H9 (cell line): ENCODE data around the gene GLB1L3. TPM values are rescaled to one million over a fixed set of nuclear protein-coding genes. Genes with fewer than 3 reads are reported as not detected.

Source experiments
- DNase-seq: peaks from one replicate; pipeline ENCODE4 v3.0.0-alpha.2; 2017
- H2AFZ ChIP-seq: one replicate; pipeline ENCODE4 v1.6.1; 2013; ENCODE audit warnings: mild to moderate bottlenecking, low read length, control low read depth, moderate library complexity
- H2AK5ac ChIP-seq: 2 replicates; pipeline ENCODE4 v1.6.1; 2013; ENCODE audit warnings: low read length, control low read depth, mixed read lengths; ENCODE audit not compliant: insufficient read length
- H2BK120ac ChIP-seq: one replicate; pipeline ENCODE4 v1.6.1; 2013; ENCODE audit warnings: low read depth, mild to moderate bottlenecking, low read length, control low read depth, inconsistent platforms; ENCODE audit not compliant: poor library complexity, severe bottlenecking
- H2BK12ac ChIP-seq: 2 replicates; pipeline ENCODE4 v1.6.1; 2013; ENCODE audit warnings: low read length, control low read depth, mixed read lengths, low read depth; ENCODE audit not compliant: insufficient read length
- H2BK15ac ChIP-seq: 2 replicates; pipeline ENCODE4 v1.6.1; 2013; ENCODE audit warnings: low read depth, low read length, control low read depth
- H2BK20ac ChIP-seq: one replicate; pipeline ENCODE4 v1.6.1; 2013; ENCODE audit warnings: low read depth, mild to moderate bottlenecking, low read length, control low read depth, inconsistent platforms; ENCODE audit not compliant: poor library complexity, severe bottlenecking
- H2BK5ac ChIP-seq: 2 replicates; pipeline ENCODE4 v1.6.1; 2013; ENCODE audit warnings: low read length, control low read depth, mixed read lengths; ENCODE audit not compliant: insufficient read length
- H3K14ac ChIP-seq: 2 replicates; pipeline ENCODE4 v1.6.1; 2013; ENCODE audit warnings: low read length, control low read depth; ENCODE audit not compliant: insufficient read depth
- H3K18ac ChIP-seq: 2 replicates; pipeline ENCODE4 v1.6.1; 2013; ENCODE audit warnings: low read depth, mild to moderate bottlenecking, mixed read lengths, low read length, control low read depth; ENCODE audit not compliant: insufficient read length
- H3K23ac ChIP-seq: 2 replicates; pipeline ENCODE4 v1.6.1; 2013; ENCODE audit warnings: low read length, control low read depth, mixed read lengths, low read depth; ENCODE audit not compliant: insufficient read length
- H3K23me2 ChIP-seq: 2 replicates; pipeline ENCODE4 v1.6.1; 2013; ENCODE audit warnings: low read depth, mild to moderate bottlenecking, mixed read lengths, low read length, control low read depth; ENCODE audit not compliant: insufficient read length, poor library complexity, severe bottlenecking
- H3K27ac ChIP-seq: 2 replicates; pipeline ENCODE4 v1.5.1; 2013; ENCODE audit warnings: low read length, control low read depth, mixed read lengths, low read depth; ENCODE audit not compliant: insufficient read length
- H3K27me3 ChIP-seq: 2 replicates; pipeline ENCODE4 v1.6.1; 2013; ENCODE audit warnings: low read length, control low read depth, inconsistent platforms; ENCODE audit not compliant: insufficient read depth
- H3K4ac ChIP-seq: 2 replicates; pipeline ENCODE4 v1.6.1; 2013; ENCODE audit warnings: low read depth, mild to moderate bottlenecking, control low read depth, inconsistent platforms, low read length, moderate library complexity
- H3K4me1 ChIP-seq: 2 replicates; pipeline ENCODE4 v1.6.1; 2013; ENCODE audit warnings: low read length, control low read depth, inconsistent platforms; ENCODE audit not compliant: insufficient read depth
- H3K4me2 ChIP-seq: 2 replicates; pipeline ENCODE4 v1.6.1; 2013; ENCODE audit warnings: low read length, control low read depth, mixed read lengths; ENCODE audit not compliant: insufficient read length, insufficient read depth
- H3K56ac ChIP-seq: 2 replicates; pipeline ENCODE4 v1.6.1; 2013; ENCODE audit warnings: low read depth, mild to moderate bottlenecking, mixed read lengths, low read length, control low read depth; ENCODE audit not compliant: insufficient read length
- H3K79me1 ChIP-seq: 2 replicates; pipeline ENCODE4 v1.6.1; 2013; ENCODE audit warnings: low read depth, mild to moderate bottlenecking, moderate library complexity, low read length, control low read depth, inconsistent platforms; ENCODE audit not compliant: insufficient read depth, poor library complexity, severe bottlenecking
- H3K79me2 ChIP-seq: 2 replicates; pipeline ENCODE4 v1.6.1; 2013; ENCODE audit warnings: low read length, control low read depth, inconsistent platforms; ENCODE audit not compliant: insufficient read depth
- H3K9ac ChIP-seq: 2 replicates; pipeline ENCODE4 v1.6.1; 2013; ENCODE audit warnings: low read length, control low read depth, mixed read lengths; ENCODE audit not compliant: insufficient read length; ENCODE audit errors: extremely low read depth
- H3K9me3 ChIP-seq: one replicate; pipeline ENCODE4 v1.6.1; 2013; ENCODE audit warnings: low read depth, low read length, inconsistent platforms; ENCODE audit not compliant: control insufficient read depth
- H3T11ph ChIP-seq: one replicate; pipeline ENCODE4 v1.6.1; 2013; ENCODE audit warnings: mild to moderate bottlenecking, low read length, control low read depth, inconsistent platforms
- H4K20me1 ChIP-seq: one replicate; pipeline ENCODE4 v1.6.1; 2013; ENCODE audit not compliant: control insufficient read depth, insufficient read length, insufficient read depth
- H4K5ac ChIP-seq: 2 replicates; pipeline ENCODE4 v1.6.1; 2013; ENCODE audit warnings: low read depth, mild to moderate bottlenecking, mixed read lengths, low read length, control low read depth; ENCODE audit not compliant: insufficient read length
- H4K8ac ChIP-seq: replicated peaks from 2 replicates; pipeline ENCODE4 v1.6.1; 2013; ENCODE audit warnings: low read length, control low read depth, mixed read lengths, low read depth; ENCODE audit not compliant: insufficient read length
- H4K91ac ChIP-seq: 2 replicates; pipeline ENCODE4 v1.6.1; 2013; ENCODE audit warnings: low read depth, mild to moderate bottlenecking, moderate library complexity, mixed read lengths, low read length, control low read depth; ENCODE audit not compliant: insufficient read length
- H3K27ac Mint-ChIP-seq, 3 experiments: 2 replicates in 2 of 3; 3 replicates in 1 of 3; pipeline ENCODE4 v1.8.0; 2020 to 2021; ENCODE audit warnings: mixed read lengths in 3 of 3, mild to moderate bottlenecking in 1 of 3, moderate library complexity in 1 of 3
- H3K27me3 Mint-ChIP-seq: 2 replicates; pipeline ENCODE4 v1.8.0; 2021; ENCODE audit warnings: low read depth, mild to moderate bottlenecking, moderate library complexity, mixed read lengths
- H3K36me3 Mint-ChIP-seq, 3 experiments: 2 replicates in 2 of 3; 3 replicates in 1 of 3; pipeline ENCODE4 v1.8.0; 2020 to 2021; ENCODE audit warnings: low read depth in 3 of 3, mixed read lengths in 3 of 3; ENCODE audit not compliant: insufficient read depth in 1 of 3
- H3K4me1 Mint-ChIP-seq, 2 experiments: 2 replicates each; pipeline ENCODE4 v1.8.0; 2020; ENCODE audit warnings: mixed read lengths in 2 of 2
- H3K4me3 Mint-ChIP-seq, 2 experiments: 2 replicates in 1 of 2; 3 replicates in 1 of 2; pipeline ENCODE4 v1.8.0; 2020 to 2021; ENCODE audit warnings: mild to moderate bottlenecking in 2 of 2, mixed read lengths in 2 of 2, moderate library complexity in 1 of 2
- H3K9me3 Mint-ChIP-seq, 2 experiments: 2 replicates in 1 of 2; 3 replicates in 1 of 2; pipeline ENCODE4 v1.8.0; 2020; ENCODE audit warnings: mild to moderate bottlenecking in 2 of 2, mixed read lengths in 2 of 2, moderate library complexity in 1 of 2
- CTCF ChIP-seq: fragments of 200-600 bp; sonication (generic); conservative IDR thresholded peaks from 3 replicates; pipeline ENCODE4 v1.8.0; 2021; ENCODE audit warnings: antibody characterized with exemption, mild to moderate bottlenecking
- WGBS: extraction: QIAGEN DNeasy Blood & Tissue Kit; methylation state at CpG from one replicate; pipeline ENCODE4 v1.1.7; 2013; ENCODE audit warnings: missing lambda C conversion rate, low lambda C conversion rate, mixed read lengths; ENCODE audit not compliant: insufficient read length; ENCODE audit errors: extremely low coverage; 5-methylcytosine and 5-hydroxymethylcytosine counted together
- total RNA-seq: library from RNA; stranded (reverse); gene quantifications from 2 replicates; pipeline ENCODE4 v1.2.1, GENCODE V29; 2021

Gene GLB1L3
- total RNA-seq, 1 experiment from 2014 or later: 11.2 TPM

GRCh38 chr11:134363592-134363991 is 87.4 kb downstream of the GLB1L3 start:
- no peak overlapping the region for H3T11ph ChIP-seq
- no peak for TF ChIP-seq CTCF
- H3K4me1 ChIP-seq: no peaks in the 10 kb centered on the region
- H3K9me3 ChIP-seq: no peaks in the 10 kb centered on the region
- DNase-seq: no peak
- no peak overlapping the region for H3K9ac ChIP-seq
- no peak overlapping the region for H4K5ac ChIP-seq
- H3K79me2 ChIP-seq: no peaks in the 10 kb centered on the region
- peaks cover 3% of the 10 kb centered on the region; the same call in 1 of the 2 replicates for H3K27me3 ChIP-seq
- H4K20me1 ChIP-seq: no peaks in the 10 kb centered on the region
- no peak overlapping the region for H3K4me3 Mint-ChIP-seq
- no peaks in the 10 kb centered on the region for H3K79me1 ChIP-seq
- H3K23ac ChIP-seq: no peak overlapping the region
- H3K14ac ChIP-seq: no peak overlapping the region
- no peak overlapping the region for H3K4ac ChIP-seq
- H4K8ac ChIP-seq: no peak overlapping the region
- no peak overlapping the region for H3K56ac ChIP-seq
- no peak overlapping the region for H2AK5ac ChIP-seq
- no peak overlapping the region for H3K4me2 ChIP-seq
- H3K9me3 Mint-ChIP-seq: no peaks in the 10 kb centered on the region
- H2BK12ac ChIP-seq: no peak overlapping the region
- no peak overlapping the region for H2BK20ac ChIP-seq
- H4K91ac ChIP-seq: no peak overlapping the region
- H2BK15ac ChIP-seq: no peak overlapping the region
- no peak overlapping the region for H3K18ac ChIP-seq
- H2BK120ac ChIP-seq: no peak overlapping the region
- no peaks in the 10 kb centered on the region for H3K23me2 ChIP-seq
- no peak overlapping the region for H3K27ac Mint-ChIP-seq
- H3K27ac ChIP-seq: no peak overlapping the region
- peaks cover 7 to 8% of the 10 kb centered on the region in 2 experiments for H3K4me1 Mint-ChIP-seq
- peaks cover 29% of the 10 kb centered on the region for H3K27me3 Mint-ChIP-seq
- no peaks in the 10 kb centered on the region for H3K36me3 Mint-ChIP-seq
- H2AFZ ChIP-seq: no peak overlapping the region
- no CpG with 5 or more reads among the region's 7 CpGs for WGBS
- H2BK5ac ChIP-seq: no peak overlapping the region
